Cerebellar nuclear complex (tissue), 1 donor: Measurements from ENCODE around the gene FBLN2.

Experiments
- DNase-seq, 2 experiments: peaks; one replicate each; lab custom pipeline; 2025; lab: John Stamatoyannopoulos, UW

Gene FBLN2

DNA sequence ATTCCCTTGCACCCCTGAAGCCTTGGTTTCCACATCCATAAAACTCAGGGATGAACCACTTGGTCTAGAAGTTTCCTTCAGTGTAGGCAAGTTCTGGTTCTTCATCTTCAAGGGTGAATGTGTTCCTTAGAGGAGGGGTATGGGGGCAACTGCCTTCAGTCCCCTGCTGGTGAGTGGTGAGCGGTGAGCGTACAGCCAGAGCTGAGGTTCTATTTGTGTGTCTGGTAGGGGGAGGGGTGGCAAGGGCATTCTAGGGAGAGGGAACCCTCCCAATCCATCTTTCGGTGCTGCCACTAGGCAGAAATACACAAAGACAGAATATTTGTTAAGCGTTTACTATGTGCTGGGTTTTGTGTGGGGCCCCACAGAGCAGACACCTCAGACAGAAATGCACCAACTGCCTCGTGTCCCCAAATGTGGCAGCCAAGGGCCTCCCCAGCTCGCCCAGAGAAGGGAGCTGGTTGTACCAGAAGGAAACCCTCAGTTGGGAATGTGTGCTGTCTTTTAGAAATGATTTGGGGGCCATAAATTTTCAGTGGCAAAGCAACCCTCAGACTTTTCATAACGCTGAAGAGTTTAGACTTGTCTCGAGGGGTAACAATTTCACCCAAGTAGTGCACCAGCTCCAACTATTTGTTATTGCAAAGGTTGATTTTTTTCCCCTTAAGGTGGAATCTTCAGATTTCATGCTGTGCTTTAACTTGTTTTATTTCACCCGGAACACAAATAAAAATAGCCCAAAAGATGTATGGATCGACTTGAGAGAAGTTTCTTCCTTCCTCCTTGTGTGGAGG lies 137.6 kb downstream of the FBLN2 start:
- no peak for DNase-seq

DNA sequence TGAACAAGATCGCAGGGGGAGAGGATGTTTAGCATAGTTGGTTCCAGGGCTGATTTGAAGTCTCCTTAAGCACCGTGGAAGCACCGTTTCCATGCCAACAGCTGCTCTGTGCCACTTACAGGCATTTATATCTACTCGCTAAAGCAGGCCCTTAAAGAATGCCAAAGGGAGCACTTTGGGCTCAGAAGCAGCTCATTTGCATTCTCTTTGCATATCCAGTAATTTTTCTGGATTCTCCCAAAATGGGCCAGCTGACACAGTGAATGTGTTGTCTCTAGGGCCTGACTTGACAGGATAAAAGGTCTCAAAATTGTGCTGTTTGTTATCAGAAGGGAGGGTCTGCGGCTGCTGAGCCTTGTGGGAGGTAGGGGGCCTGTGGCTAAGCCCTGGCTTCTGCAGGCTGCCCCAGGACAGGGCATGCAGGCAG lies 138.6 kb downstream of the FBLN2 start:
- DNase-seq: no peak
